Left lung (tissue), 10 donors: ENCODE measurements around the gene SVBP. TPM values are rescaled to one million over a fixed set of nuclear protein-coding genes. Genes with fewer than 3 reads are reported as not detected.
A peak's percentile ranks its signal among the peaks of the same experiment; 100 is the strongest.

Experiments used
- ATAC-seq: fragments of 200-7000 bp; cut with Tn5 transposase; one replicate; pipeline ENCODE4 v1.9.1; 2020; ENCODE audit warnings: moderate library complexity
- DNase-seq, 4 donors: peaks; one replicate each; pipeline ENCODE4 v3.0.0-alpha.2; 2013 to 2020
- H3K27ac ChIP-seq, 2 donors: fragments of 200-600 bp; sonication (generic) in 1 of 2; one replicate each; pipeline versions ENCODE4 v1.5.0 to v1.8.0; 2020 to 2021
- H3K27me3 ChIP-seq, 2 donors: fragments of 200-600 bp; sonication (generic) in 1 of 2; one replicate each; pipeline versions ENCODE4 v1.5.0 to v1.8.0; 2020 to 2021
- H3K36me3 ChIP-seq, 2 donors: fragments of 200-600 bp; sonication (generic) in 1 of 2; one replicate each; pipeline versions ENCODE4 v1.5.0 to v1.8.0; 2020 to 2021
- H3K4me1 ChIP-seq, 2 donors: fragments of 200-600 bp; one replicate each; pipeline ENCODE4 v1.8.0; 2021
- H3K4me3 ChIP-seq, 2 donors: fragments of 200-600 bp; sonication (generic) in 1 of 2; one replicate each; pipeline versions ENCODE4 v1.5.0 to v1.8.0; 2020 to 2021; ENCODE audit warnings: mild to moderate bottlenecking in 1 of 2
- H3K9me3 ChIP-seq, 2 donors: fragments of 200-600 bp; sonication (generic) in 1 of 2; one replicate each; pipeline versions ENCODE4 v1.5.0 to v1.8.0; 2020 to 2021
- intact Hi-C, 2 donors: fragments of 100-400 bp; cut with DNase I; formaldehyde crosslinking; loops; one replicate each; pipeline versions ENCODE4 v1.11.2 to v1.14.2; 2022
- polyA plus RNA-seq, 6 donors: library from polyadenylated mRNA; unstranded; fragments of 120-200 nt; gene quantifications; one replicate each; pipeline ENCODE4 v1.2.1, GENCODE V29; 2013; ENCODE audit not compliant: insufficient read length in 6 of 6
- total RNA-seq, 2 donors: library from RNA; stranded (reverse); fragmentation: NEBNext Ultra II Directional; extraction: Animal tissue kit (Norgen Biotek cat#: 25700); gene quantifications; one replicate each; pipeline ENCODE4 v1.2.1, GENCODE V29; 2021
- TF ChIP-seq, protein P1 (sequence below), 2 donors: fragments of 200-600 bp; sonication (generic) in 1 of 2; IDR thresholded peaks; one replicate each; pipeline versions ENCODE4 v1.5.0 to v1.8.0; 2021; ENCODE audit warnings: antibody characterized with exemption in 2 of 2
- donor health status: DM: no; HTN: yes; CAD: no.
- donor health status: DM: no; HTN: no; CAD: no.

The SVBP gene
- total and polyA plus RNA-seq, 8 donors, result 15.7 to 72.2 (median 67.7) TPM

- intact Hi-C loops, result no loop called here
- no peak for ATAC-seq
Measured at GRCh38 chr1:42825036-42825851, 8.0 kb upstream of the SVBP start.

GRCh38 chr1:42824481-42825035, 7.4 kb upstream of the SVBP start:
- peaks cover 0 to 6% of the 10 kb centered on the region in 2 donors for H3K36me3 ChIP-seq
- no peaks in the 10 kb centered on the region for H3K27me3 ChIP-seq
- H3K27ac ChIP-seq, result no peak overlapping the region
- intact Hi-C loops, result no loop called here
- peaks cover 4 to 16% of the 10 kb centered on the region in 2 donors for H3K4me1 ChIP-seq
- H3K4me3 ChIP-seq, result no peak overlapping the region
- DNase-seq (no peak), ATAC-seq (no peak)
- TF ChIP-seq, protein P1, sequence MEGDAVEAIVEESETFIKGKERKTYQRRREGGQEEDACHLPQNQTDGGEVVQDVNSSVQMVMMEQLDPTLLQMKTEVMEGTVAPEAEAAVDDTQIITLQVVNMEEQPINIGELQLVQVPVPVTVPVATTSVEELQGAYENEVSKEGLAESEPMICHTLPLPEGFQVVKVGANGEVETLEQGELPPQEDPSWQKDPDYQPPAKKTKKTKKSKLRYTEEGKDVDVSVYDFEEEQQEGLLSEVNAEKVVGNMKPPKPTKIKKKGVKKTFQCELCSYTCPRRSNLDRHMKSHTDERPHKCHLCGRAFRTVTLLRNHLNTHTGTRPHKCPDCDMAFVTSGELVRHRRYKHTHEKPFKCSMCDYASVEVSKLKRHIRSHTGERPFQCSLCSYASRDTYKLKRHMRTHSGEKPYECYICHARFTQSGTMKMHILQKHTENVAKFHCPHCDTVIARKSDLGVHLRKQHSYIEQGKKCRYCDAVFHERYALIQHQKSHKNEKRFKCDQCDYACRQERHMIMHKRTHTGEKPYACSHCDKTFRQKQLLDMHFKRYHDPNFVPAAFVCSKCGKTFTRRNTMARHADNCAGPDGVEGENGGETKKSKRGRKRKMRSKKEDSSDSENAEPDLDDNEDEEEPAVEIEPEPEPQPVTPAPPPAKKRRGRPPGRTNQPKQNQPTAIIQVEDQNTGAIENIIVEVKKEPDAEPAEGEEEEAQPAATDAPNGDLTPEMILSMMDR (IDR thresholded peaks at IDR 0.05), result no peak
- H3K9me3 ChIP-seq, result no peaks in the 10 kb centered on the region

More at GRCh38 chr1:42825036-42825851, 8.0 kb upstream of the SVBP start:
- no peak overlapping the region for H3K27ac ChIP-seq
- no peaks in the 10 kb centered on the region for H3K9me3 ChIP-seq
- TF ChIP-seq, protein P1 (IDR thresholded peaks at IDR 0.05), result no peak
- no peaks in the 10 kb centered on the region for H3K27me3 ChIP-seq
- H3K4me1 ChIP-seq, result peaks cover 4 to 15% of the 10 kb centered on the region in 2 donors
- no peak for DNase-seq
- H3K36me3 ChIP-seq, result peaks cover 0 to 8% of the 10 kb centered on the region in 2 donors
- H3K4me3 ChIP-seq, result no peak overlapping the region

GRCh38 chr1:42822800-42823392, 5.7 kb upstream of the SVBP start:
- TF ChIP-seq, protein P1 (IDR thresholded peaks at IDR 0.05), result no peak
- Histone ChIP-seq H3K4me3 (no peak overlapping the region), H3K9me3 (no peaks in the 10 kb centered on the region), H3K4me1 (peaks cover 8 to 20% of the 10 kb centered on the region in 2 donors), H3K27ac (peak overlapping the region in 1 of 2 donors; percentile 18), H3K27me3 (no peaks in the 10 kb centered on the region), H3K36me3 (no peaks in the 10 kb centered on the region)
- ATAC-seq (no peak), DNase-seq (no peak)
- intact Hi-C loops, result no loop called here

DNA sequence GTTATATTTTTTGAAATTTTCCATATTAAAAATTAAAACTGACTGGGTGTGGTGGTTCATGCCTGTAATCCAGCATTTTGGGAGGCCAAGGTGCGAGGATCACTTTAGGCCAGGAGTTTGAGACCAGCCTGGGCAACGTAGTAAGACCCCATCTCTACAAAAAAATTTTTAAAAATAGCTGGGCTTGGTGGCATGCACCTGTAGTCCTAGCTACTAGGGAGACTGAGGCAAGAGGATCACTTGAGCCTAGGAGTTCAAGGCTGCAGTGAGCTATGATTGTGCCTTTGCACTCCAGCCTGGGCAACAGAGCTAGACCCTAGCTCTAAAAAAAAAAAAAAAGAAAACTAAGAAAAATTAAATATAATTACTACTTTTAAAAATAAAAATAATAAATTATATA, 4.5 kb upstream of the SVBP start:
- intact Hi-C loops, result no loop called here
- Histone ChIP-seq H3K4me1 (peaks cover 8 to 25% of the 10 kb centered on the region in 2 donors), H3K27me3 (no peaks in the 10 kb centered on the region), H3K9me3 (no peaks in the 10 kb centered on the region), H3K36me3 (no peaks in the 10 kb centered on the region), H3K27ac (no peak overlapping the region), H3K4me3 (no peak overlapping the region)
- TF ChIP-seq, protein P1 (IDR thresholded peaks at IDR 0.05), result no peak
- DNase-seq, result no peak
- no peak for ATAC-seq

DNA sequence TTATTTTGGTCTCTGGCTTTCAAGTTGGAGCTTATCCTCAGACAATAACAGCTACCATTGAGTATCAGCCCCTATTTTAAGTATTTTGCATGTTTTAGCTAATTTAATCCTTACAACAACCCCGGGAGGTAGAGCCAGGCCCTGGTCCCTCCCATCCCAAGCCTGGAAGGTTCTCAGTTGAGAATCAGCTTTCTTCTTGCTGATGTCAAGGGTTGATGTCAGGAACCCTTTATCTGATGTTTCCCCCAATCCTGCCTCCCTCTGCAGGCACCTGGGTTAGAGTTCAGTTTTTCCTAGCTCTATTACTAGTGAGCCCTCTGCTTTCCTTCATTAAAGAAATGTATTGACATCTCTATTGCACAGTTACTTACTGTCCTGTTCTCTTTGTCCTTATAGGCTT, 3.6 kb upstream of the SVBP start:
- Histone ChIP-seq H3K4me1 (peaks cover 15 to 33% of the 10 kb centered on the region in 2 donors), H3K9me3 (no peaks in the 10 kb centered on the region), H3K36me3 (no peaks in the 10 kb centered on the region), H3K4me3 (no peak overlapping the region), H3K27ac (no peak overlapping the region), H3K27me3 (no peaks in the 10 kb centered on the region)
- ATAC-seq (no peak), DNase-seq (no peak)
- TF ChIP-seq, protein P1 (IDR thresholded peaks at IDR 0.05), result no peak
- intact Hi-C loops, result no loop called here
